ENCODE measurements around the gene LNX1. TPM values are rescaled to one million over a fixed set of nuclear protein-coding genes. Genes with fewer than 3 reads are reported as not detected.

The LNX1 gene
- total RNA-seq, 4 donors from 2014 or later, result 21.7 to 47.2 (median 36.2) TPM

DNA sequence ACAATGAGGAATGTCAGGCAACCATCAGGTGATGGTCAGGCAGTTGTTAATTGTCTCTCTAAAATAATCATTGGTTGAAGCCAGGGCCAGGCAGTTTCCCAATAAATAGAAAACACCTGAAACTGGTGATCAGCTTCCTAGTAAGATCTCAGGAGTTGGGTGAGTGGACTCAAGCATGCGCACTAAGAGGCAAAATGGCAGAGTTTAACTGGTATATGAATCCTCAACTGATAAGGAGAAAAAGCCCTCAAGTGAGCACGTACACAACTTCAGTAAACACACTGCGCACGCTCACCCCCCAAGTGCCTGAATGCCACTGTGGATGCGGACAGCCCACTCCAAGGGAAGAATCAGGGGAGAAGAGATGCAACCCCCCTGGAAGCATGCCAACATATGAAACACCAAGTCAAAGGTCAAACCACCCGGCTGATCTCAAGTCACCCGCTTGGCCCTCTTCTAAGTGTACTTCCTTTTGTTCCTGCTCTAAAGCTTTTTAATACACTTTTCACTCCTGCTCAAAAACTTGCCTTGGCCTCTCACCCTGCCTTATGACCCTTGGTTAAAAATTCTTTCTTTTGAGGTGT is 39.9 kb downstream of the LNX1 start:
- no peak overlapping the region for H3K27ac ChIP-seq
- DNase-seq (ENCODE audit: low spot score in 2 of 2), result no peak
- H3K36me3 ChIP-seq, result no peaks in the 10 kb centered on the region
- WGBS, result 84% methylated on average over 7 of the region's 7 CpGs
- H3K27me3 ChIP-seq, result no peaks in the 10 kb centered on the region
- H3K4me3 ChIP-seq, result no peak overlapping the region
- TF ChIP-seq, protein P1, sequence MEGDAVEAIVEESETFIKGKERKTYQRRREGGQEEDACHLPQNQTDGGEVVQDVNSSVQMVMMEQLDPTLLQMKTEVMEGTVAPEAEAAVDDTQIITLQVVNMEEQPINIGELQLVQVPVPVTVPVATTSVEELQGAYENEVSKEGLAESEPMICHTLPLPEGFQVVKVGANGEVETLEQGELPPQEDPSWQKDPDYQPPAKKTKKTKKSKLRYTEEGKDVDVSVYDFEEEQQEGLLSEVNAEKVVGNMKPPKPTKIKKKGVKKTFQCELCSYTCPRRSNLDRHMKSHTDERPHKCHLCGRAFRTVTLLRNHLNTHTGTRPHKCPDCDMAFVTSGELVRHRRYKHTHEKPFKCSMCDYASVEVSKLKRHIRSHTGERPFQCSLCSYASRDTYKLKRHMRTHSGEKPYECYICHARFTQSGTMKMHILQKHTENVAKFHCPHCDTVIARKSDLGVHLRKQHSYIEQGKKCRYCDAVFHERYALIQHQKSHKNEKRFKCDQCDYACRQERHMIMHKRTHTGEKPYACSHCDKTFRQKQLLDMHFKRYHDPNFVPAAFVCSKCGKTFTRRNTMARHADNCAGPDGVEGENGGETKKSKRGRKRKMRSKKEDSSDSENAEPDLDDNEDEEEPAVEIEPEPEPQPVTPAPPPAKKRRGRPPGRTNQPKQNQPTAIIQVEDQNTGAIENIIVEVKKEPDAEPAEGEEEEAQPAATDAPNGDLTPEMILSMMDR (IDR thresholded peaks at IDR 0.05), result no peak
- TF ChIP-seq EP300 (IDR thresholded peaks at IDR 0.05) (no peak), POLR2A (IDR thresholded peaks at IDR 0.05) (no peak), POLR2AphosphoS5 (IDR thresholded peaks at IDR 0.05) (no peak)
- H3K9me3 ChIP-seq, result no peaks in the 10 kb centered on the region
- H3K4me1 ChIP-seq, result no peaks in the 10 kb centered on the region

- TF ChIP-seq EP300 (IDR thresholded peaks at IDR 0.05), result no peak
- no peak for TF ChIP-seq POLR2A (IDR thresholded peaks at IDR 0.05)
- no peak for TF ChIP-seq POLR2AphosphoS5 (IDR thresholded peaks at IDR 0.05)
- TF ChIP-seq, protein P1 (IDR thresholded peaks at IDR 0.05), result no peak
- WGBS, result 93% methylated on average over 3 of the region's 3 CpGs
Observed at GRCh38 chr4:53548662-53549061, 42.6 kb downstream of the LNX1 start.

GRCh38 chr4:53547983-53548382 is 43.3 kb downstream of the LNX1 start:
- H3K9me3 ChIP-seq, result no peaks in the 10 kb centered on the region
- no peak for DNase-seq (ENCODE audit: low spot score in 2 of 2)
- H3K36me3 ChIP-seq, result no peaks in the 10 kb centered on the region
- no peaks in the 10 kb centered on the region for H3K27me3 ChIP-seq
- TF ChIP-seq, protein P1 (IDR thresholded peaks at IDR 0.05), result no peak
- TF ChIP-seq POLR2A (IDR thresholded peaks at IDR 0.05) (no peak), POLR2AphosphoS5 (IDR thresholded peaks at IDR 0.05) (no peak), EP300 (IDR thresholded peaks at IDR 0.05) (no peak)
- H3K4me3 ChIP-seq, result no peak overlapping the region
- 63% methylated on average over 2 of the region's 2 CpGs for WGBS
- H3K27ac ChIP-seq, result no peak overlapping the region
- H3K4me1 ChIP-seq, result peaks cover under 1% of the 10 kb centered on the region

More at GRCh38 chr4:53548662-53549061, 42.6 kb downstream of the LNX1 start:
- H3K4me3 ChIP-seq, result no peak overlapping the region
- H3K36me3 ChIP-seq, result no peaks in the 10 kb centered on the region
- no peak overlapping the region for H3K27ac ChIP-seq
- no peaks in the 10 kb centered on the region for H3K9me3 ChIP-seq
- H3K4me1 ChIP-seq, result no peaks in the 10 kb centered on the region
- no peak for DNase-seq (ENCODE audit: low spot score in 2 of 2)
- no peaks in the 10 kb centered on the region for H3K27me3 ChIP-seq

GRCh38 chr4:53545942-53546581 is 45.2 kb downstream of the LNX1 start:
- H3K27ac ChIP-seq, result no peak overlapping the region
- no peak overlapping the region for H3K4me3 ChIP-seq
- TF ChIP-seq POLR2AphosphoS5 (IDR thresholded peaks at IDR 0.05) (no peak), EP300 (IDR thresholded peaks at IDR 0.05) (no peak), POLR2A (IDR thresholded peaks at IDR 0.05) (no peak)
- TF ChIP-seq, protein P1 (IDR thresholded peaks at IDR 0.05), result no peak
- DNase-seq (ENCODE audit: low spot score in 2 of 2), result no peak
- no peaks in the 10 kb centered on the region for H3K36me3 ChIP-seq
- 64% methylated on average over 3 of the region's 3 CpGs for WGBS
- H3K4me1 ChIP-seq, result peaks cover 13% of the 10 kb centered on the region
- no peaks in the 10 kb centered on the region for H3K9me3 ChIP-seq
- no peaks in the 10 kb centered on the region for H3K27me3 ChIP-seq

DNA sequence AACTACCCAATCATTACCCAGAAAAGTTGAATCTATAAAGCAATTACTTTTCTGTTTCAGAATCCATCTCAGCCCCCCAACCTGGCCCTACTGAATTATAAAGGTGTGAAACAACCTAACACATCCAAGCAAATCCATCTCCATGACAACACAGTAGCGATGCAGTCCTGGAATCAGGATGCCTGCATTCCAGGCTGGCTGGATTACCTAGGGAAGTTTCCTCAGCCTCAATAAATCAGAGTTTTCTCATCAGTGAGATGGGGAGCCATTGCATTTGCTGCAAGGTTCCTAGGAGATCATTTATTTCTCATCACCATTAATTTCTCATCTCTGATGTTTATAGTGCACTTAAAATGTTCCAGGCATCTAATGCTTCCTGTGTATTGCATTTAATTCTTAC is 46.0 kb downstream of the LNX1 start:
- no peaks in the 10 kb centered on the region for H3K27me3 ChIP-seq

More for the DNA sequence above, 46.0 kb downstream of the LNX1 start:
- Histone ChIP-seq H3K27ac (no peak overlapping the region), H3K9me3 (no peaks in the 10 kb centered on the region), H3K4me1 (peaks cover 18% of the 10 kb centered on the region), H3K4me3 (no peak overlapping the region), H3K36me3 (no peaks in the 10 kb centered on the region)
- DNase-seq (ENCODE audit: low spot score in 2 of 2), result no peak
- TF ChIP-seq EP300 (IDR thresholded peaks at IDR 0.05), result no peak
- no peak for TF ChIP-seq POLR2A (IDR thresholded peaks at IDR 0.05)
- TF ChIP-seq POLR2AphosphoS5 (IDR thresholded peaks at IDR 0.05), result no peak
- TF ChIP-seq, protein P1 (IDR thresholded peaks at IDR 0.05), result no peak
- 85% methylated on average over 1 of the region's 1 CpG for WGBS

All from suprapubic skin (tissue), 4 donors.